Neuronal stem cell (in vitro differentiated cells): ENCODE measurements around the gene CD44.

Experiments
- DNase-seq: peaks from one replicate; pipeline ENCODE4 v3.0.0-alpha.2; 2013; ENCODE audit warnings: low spot score
- H2AFZ ChIP-seq: one replicate; pipeline ENCODE4 v1.6.1; 2013; ENCODE audit warnings: mild to moderate bottlenecking, low read length, inconsistent platforms
- H2AK5ac ChIP-seq: 2 replicates; pipeline ENCODE4 v1.6.1; 2013; ENCODE audit warnings: low read depth, mild to moderate bottlenecking, inconsistent platforms, low read length, moderate library complexity, mixed read lengths
- H2BK120ac ChIP-seq: 2 replicates; pipeline ENCODE4 v1.6.1; 2013; ENCODE audit warnings: low read depth, mild to moderate bottlenecking, inconsistent platforms, low read length, moderate library complexity, mixed read lengths
- H2BK12ac ChIP-seq: one replicate; pipeline ENCODE4 v1.6.1; 2013; ENCODE audit warnings: low read length, inconsistent platforms
- H2BK15ac ChIP-seq: 2 replicates; pipeline ENCODE4 v1.6.1; 2013; ENCODE audit warnings: mild to moderate bottlenecking, low read length, inconsistent platforms, mixed read lengths
- H2BK5ac ChIP-seq: one replicate; pipeline ENCODE4 v1.6.1; 2013; ENCODE audit warnings: inconsistent platforms, mild to moderate bottlenecking, low read length, moderate library complexity
- H3K14ac ChIP-seq: one replicate; pipeline ENCODE4 v1.6.1; 2013; ENCODE audit warnings: low read length, inconsistent platforms
- H3K18ac ChIP-seq: 2 replicates; pipeline ENCODE4 v1.6.1; 2013; ENCODE audit warnings: low read length, inconsistent platforms
- H3K23ac ChIP-seq: 2 replicates; pipeline ENCODE4 v1.6.1; 2013; ENCODE audit warnings: low read depth, mild to moderate bottlenecking, mixed read lengths, low read length, inconsistent platforms; ENCODE audit not compliant: poor library complexity
- H3K27ac ChIP-seq: replicated peaks from 3 replicates; pipeline ENCODE4 v1.5.1; 2013; ENCODE audit warnings: low read length, inconsistent platforms
- H3K27me3 ChIP-seq, 3 experiments: 2 replicates each; pipeline ENCODE4 v1.6.1; 2013; ENCODE audit warnings: low read length in 3 of 3, mild to moderate bottlenecking in 2 of 3, inconsistent platforms in 1 of 3, low read depth in 1 of 3, mixed read lengths in 1 of 3, moderate library complexity in 1 of 3; ENCODE audit not compliant: control insufficient read depth in 3 of 3, insufficient read depth in 3 of 3
- H3K36me3 ChIP-seq, 2 donors: replicated peaks in 1 of 2; 2 replicates each; pipeline ENCODE4 v1.6.1; 2013; ENCODE audit warnings: low read length in 2 of 2; ENCODE audit not compliant: control insufficient read depth in 2 of 2, insufficient read depth in 2 of 2
- H3K4ac ChIP-seq: 2 replicates; pipeline ENCODE4 v1.6.1; 2013; ENCODE audit warnings: inconsistent platforms, mild to moderate bottlenecking, low read length, moderate library complexity
- H3K4me1 ChIP-seq, 2 donors: 1 replicate in 1 of 2; 2 replicates in 1 of 2; pipeline ENCODE4 v1.6.1; 2013; ENCODE audit warnings: low read length in 2 of 2, low read depth in 1 of 2; ENCODE audit not compliant: control insufficient read depth in 2 of 2, insufficient read depth in 1 of 2
- H3K4me2 ChIP-seq: one replicate; pipeline ENCODE4 v1.6.1; 2013; ENCODE audit warnings: mild to moderate bottlenecking, low read length, inconsistent platforms; ENCODE audit not compliant: insufficient read depth, poor library complexity, severe bottlenecking
- H3K4me3 ChIP-seq, 2 donors: 2 replicates each; pipeline ENCODE4 v1.5.1; 2013; ENCODE audit warnings: low read length in 2 of 2, mild to moderate bottlenecking in 2 of 2, inconsistent platforms in 1 of 2, moderate library complexity in 1 of 2
- H3K79me1 ChIP-seq: one replicate; pipeline ENCODE4 v1.6.1; 2013; ENCODE audit warnings: low read depth, mild to moderate bottlenecking, inconsistent platforms, low read length, moderate library complexity
- H3K9ac ChIP-seq: one replicate; pipeline ENCODE4 v1.6.1; 2013; ENCODE audit warnings: mild to moderate bottlenecking, low read depth, low read length, inconsistent platforms; ENCODE audit not compliant: poor library complexity
- H3K9me3 ChIP-seq, 2 donors: replicated peaks in 1 of 2; 2 replicates each; pipeline versions ENCODE3 to v1.6.1; 2013; ENCODE audit warnings: low read length in 2 of 2, mild to moderate bottlenecking in 2 of 2, inconsistent platforms in 1 of 2, low read depth in 1 of 2, mixed read lengths in 1 of 2, moderate library complexity in 1 of 2; ENCODE audit not compliant: control insufficient read depth in 2 of 2, insufficient read depth in 1 of 2
- H4K8ac ChIP-seq: one replicate; pipeline ENCODE4 v1.6.1; 2013; ENCODE audit warnings: low read depth, mild to moderate bottlenecking, inconsistent platforms, low read length, moderate library complexity
- H4K91ac ChIP-seq: one replicate; pipeline ENCODE4 v1.6.1; 2013; ENCODE audit warnings: low read length, low read depth, mild to moderate bottlenecking, inconsistent platforms; ENCODE audit not compliant: poor library complexity
- WGBS, 2 donors: extraction: QIAGEN DNeasy Blood & Tissue Kit; methylation state at CpG; one replicate each; pipeline ENCODE4 v1.1.7; 2013; ENCODE audit warnings: missing lambda C conversion rate in 2 of 2, mixed read lengths in 1 of 2; ENCODE audit not compliant: insufficient read length in 2 of 2, insufficient replicate concordance in 1 of 2; ENCODE audit errors: extremely low coverage in 2 of 2; 5-methylcytosine and 5-hydroxymethylcytosine counted together

Gene CD44

GRCh38 chr11:35135222-35135621 is 3.7 kb upstream of the CD44 start:
- no peak overlapping the region for H2AK5ac ChIP-seq
- H3K23ac ChIP-seq = no peak overlapping the region
- H3K9me3 ChIP-seq = peaks cover 0 to 3% of the 10 kb centered on the region in 2 donors
- H2AFZ ChIP-seq = no peak overlapping the region
- no peak overlapping the region for H4K8ac ChIP-seq
- H3K27ac ChIP-seq = no peak overlapping the region
- H3K4me3 ChIP-seq = no peak overlapping the region
- H2BK12ac ChIP-seq = no peak overlapping the region
- H2BK120ac ChIP-seq = no peak overlapping the region
- H2BK5ac ChIP-seq = no peak overlapping the region
- no peak overlapping the region for H3K9ac ChIP-seq
- peaks cover 0 to 2% of the 10 kb centered on the region in 2 donors for H3K4me1 ChIP-seq
- no peak overlapping the region for H3K4ac ChIP-seq
- no peak for DNase-seq
- H3K36me3 ChIP-seq = no peaks in the 10 kb centered on the region
- H3K18ac ChIP-seq = no peak overlapping the region
- H2BK15ac ChIP-seq = no peak overlapping the region
- H3K27me3 ChIP-seq = peaks cover 11 to 37% (median 27%) of the 10 kb centered on the region in 3 experiments
- WGBS, 2 donors = no CpG with 5 or more reads among the region's 3 CpGs
- H3K4me2 ChIP-seq = no peak overlapping the region
- H3K14ac ChIP-seq = no peak overlapping the region
- no peaks in the 10 kb centered on the region for H3K79me1 ChIP-seq
- no peak overlapping the region for H4K91ac ChIP-seq

- no peak overlapping the region for H4K91ac ChIP-seq
- no peaks in the 10 kb centered on the region for H3K79me1 ChIP-seq
- no peak overlapping the region for H3K4me3 ChIP-seq
- no peak overlapping the region for H2BK12ac ChIP-seq
- no peak overlapping the region for H3K27ac ChIP-seq
- no peak for DNase-seq
- no peak overlapping the region for H3K23ac ChIP-seq
- H3K36me3 ChIP-seq = no peaks in the 10 kb centered on the region
- no CpG with 5 or more reads among the region's 5 CpGs for WGBS, 2 donors
- H3K9me3 ChIP-seq = peaks cover 0 to 3% of the 10 kb centered on the region in 2 donors
- H2AK5ac ChIP-seq = no peak overlapping the region
- H2BK15ac ChIP-seq = no peak overlapping the region
- H3K4ac ChIP-seq = no peak overlapping the region
- no peak overlapping the region for H3K9ac ChIP-seq
- peaks cover 0 to 2% of the 10 kb centered on the region in 2 donors for H3K4me1 ChIP-seq
- H3K14ac ChIP-seq = no peak overlapping the region
- H2AFZ ChIP-seq = no peak overlapping the region
- peaks cover 11 to 39% (median 27%) of the 10 kb centered on the region in 3 experiments for H3K27me3 ChIP-seq
- no peak overlapping the region for H3K4me2 ChIP-seq
- H4K8ac ChIP-seq = no peak overlapping the region
- no peak overlapping the region for H3K18ac ChIP-seq
- H2BK5ac ChIP-seq = no peak overlapping the region
- no peak overlapping the region for H2BK120ac ChIP-seq
Measured at GRCh38 chr11:35136311-35136710, 2.7 kb upstream of the CD44 start.

- Histone ChIP-seq H2AK5ac (no peak overlapping the region), H2BK15ac (no peak overlapping the region), H3K9me3 (peaks cover 0 to 3% of the 10 kb centered on the region in 2 donors), H2BK12ac (no peak overlapping the region), H3K27ac (no peak overlapping the region), H4K91ac (no peak overlapping the region), H3K14ac (no peak overlapping the region), H3K23ac (no peak overlapping the region), H2AFZ (no peak overlapping the region), H3K18ac (no peak overlapping the region), H3K4me2 (no peak overlapping the region), H2BK5ac (no peak overlapping the region), H3K4me3 (no peak overlapping the region), H3K9ac (no peak overlapping the region), H3K4me1 (peaks cover 0 to 2% of the 10 kb centered on the region in 2 donors), H3K79me1 (no peaks in the 10 kb centered on the region), H3K4ac (no peak overlapping the region), H3K27me3 (peaks cover 11 to 41% (median 29%) of the 10 kb centered on the region in 3 experiments), H3K36me3 (no peaks in the 10 kb centered on the region), H4K8ac (no peak overlapping the region), H2BK120ac (no peak overlapping the region)
- WGBS, 2 donors = 100% methylated on average over 1 of the region's 1 CpG; no CpG with 5 or more reads in 1 of the 2 donors
- no peak for DNase-seq
Measured at GRCh38 chr11:35138058-35138457, 913 bp upstream of the CD44 start.

GRCh38 chr11:35138606-35138942 is 397 bp upstream of the CD44 start:
- no peak for DNase-seq
- no peak overlapping the region for H3K23ac ChIP-seq
- H2BK15ac ChIP-seq = peak overlapping the region; percentile 84
- no peak overlapping the region for H4K8ac ChIP-seq
- peaks cover 0 to 3% of the 10 kb centered on the region in 2 donors for H3K9me3 ChIP-seq
- no peak overlapping the region for H3K4ac ChIP-seq
- peak overlapping the region; percentile 39 for H3K9ac ChIP-seq
- peak overlapping the region; percentile 58 for H2BK120ac ChIP-seq
- peak overlapping the region; percentile 4 for H2BK12ac ChIP-seq
- no peaks in the 10 kb centered on the region for H3K36me3 ChIP-seq
- no peak overlapping the region for H3K27ac ChIP-seq
- H3K79me1 ChIP-seq = no peaks in the 10 kb centered on the region
- H4K91ac ChIP-seq = no peak overlapping the region
- no peak overlapping the region for H2AK5ac ChIP-seq
- peak overlapping the region; percentile 97 for H3K4me2 ChIP-seq
- peak overlapping the region; percentile 76 for H3K18ac ChIP-seq
- H2AFZ ChIP-seq = peak overlapping the region; percentile 94
- no peak overlapping the region for H2BK5ac ChIP-seq
- peak overlapping the region; percentile 48 to 83 for H3K4me3 ChIP-seq
- H3K4me1 ChIP-seq = peaks cover 0 to 2% of the 10 kb centered on the region in 2 donors
- H3K27me3 ChIP-seq = peaks cover 11 to 41% (median 29%) of the 10 kb centered on the region in 3 experiments
- WGBS, 2 donors = no CpG with 5 or more reads among the region's 16 CpGs
- no peak overlapping the region for H3K14ac ChIP-seq
